HG02852 (cell line): ENCODE results near the gene LCN6.
"Not testable (repeated sequence)": the region's sequence is repeated elsewhere in the genome, so short reads cannot be mapped to it uniquely, and the experiment has no call there.

Source experiments
- ATAC-seq: cut with Tn5 transposase; IDR thresholded peaks from one replicate; pipeline ENCODE4 v1.9.1; 2021; ENCODE audit warnings: mild to moderate bottlenecking, moderate library complexity; ENCODE audit not compliant: unreplicated experiment

Gene LCN6

DNA sequence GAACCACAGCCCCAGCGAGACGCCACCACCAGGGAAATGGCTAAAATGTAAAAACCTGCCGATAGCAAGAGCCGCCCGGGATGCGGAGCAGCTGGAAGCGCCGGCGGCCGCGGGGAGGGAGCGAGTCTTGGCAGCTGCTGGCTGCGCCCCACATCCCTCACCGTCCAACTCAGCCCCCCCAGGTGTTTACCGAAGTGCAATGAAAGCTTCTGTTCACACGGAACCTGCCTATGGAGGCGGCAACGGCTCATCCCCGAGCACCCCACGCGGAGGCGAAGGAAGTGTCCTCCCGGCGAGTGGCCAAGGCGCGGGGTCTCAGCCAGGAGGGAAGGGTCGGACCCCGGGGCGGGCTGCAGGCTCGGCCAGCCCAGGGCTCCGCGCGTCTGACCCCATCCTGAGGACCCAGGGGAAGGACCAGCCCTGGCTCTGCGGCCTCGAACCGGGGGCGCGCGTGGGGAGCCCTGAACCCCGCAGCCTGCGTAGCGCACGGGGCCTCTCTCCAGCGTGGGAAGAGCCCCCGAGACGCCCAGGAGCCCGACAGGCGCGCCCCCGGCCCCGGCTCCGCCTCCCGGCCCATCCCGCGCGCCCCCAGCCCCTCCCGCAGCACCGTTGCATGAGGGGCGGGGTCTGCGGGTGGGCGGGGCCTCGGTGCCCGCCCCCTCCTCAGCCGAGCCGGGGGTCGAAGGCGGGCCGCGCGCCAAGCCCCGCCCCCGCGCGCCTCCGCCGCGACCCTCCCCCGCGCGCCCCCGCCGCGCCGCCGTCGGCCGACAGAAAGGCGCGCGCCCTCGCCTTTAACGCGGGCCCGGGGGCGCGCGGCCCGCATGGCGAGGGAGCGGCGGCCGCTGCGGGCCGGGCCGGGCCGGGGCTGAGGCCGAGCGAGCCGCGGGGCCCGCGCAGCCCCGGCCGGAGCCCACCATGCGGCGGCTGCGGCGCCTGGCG, 36.3 kb downstream of the LCN6 start, which contains the start of gene DIPK1B:
DIPK1B (plus strand) TSS at position 822 of the 939 bp plus-strand sequence; CDS start at position 916, 94 bp downstream.
- ATAC-seq, result no peak

GRCh38 chr9:136711219-136711648, 37.1 kb downstream of the LCN6 start:
- not testable (repeated sequence) for ATAC-seq

- ATAC-seq, result no peak
These were observed 37.8 kb downstream of the LCN6 start for GRCh38 chr9:136710543-136710942.

GRCh38 chr9:136709454-136710109, 38.7 kb downstream of the LCN6 start:
- no peak for ATAC-seq

DNA sequence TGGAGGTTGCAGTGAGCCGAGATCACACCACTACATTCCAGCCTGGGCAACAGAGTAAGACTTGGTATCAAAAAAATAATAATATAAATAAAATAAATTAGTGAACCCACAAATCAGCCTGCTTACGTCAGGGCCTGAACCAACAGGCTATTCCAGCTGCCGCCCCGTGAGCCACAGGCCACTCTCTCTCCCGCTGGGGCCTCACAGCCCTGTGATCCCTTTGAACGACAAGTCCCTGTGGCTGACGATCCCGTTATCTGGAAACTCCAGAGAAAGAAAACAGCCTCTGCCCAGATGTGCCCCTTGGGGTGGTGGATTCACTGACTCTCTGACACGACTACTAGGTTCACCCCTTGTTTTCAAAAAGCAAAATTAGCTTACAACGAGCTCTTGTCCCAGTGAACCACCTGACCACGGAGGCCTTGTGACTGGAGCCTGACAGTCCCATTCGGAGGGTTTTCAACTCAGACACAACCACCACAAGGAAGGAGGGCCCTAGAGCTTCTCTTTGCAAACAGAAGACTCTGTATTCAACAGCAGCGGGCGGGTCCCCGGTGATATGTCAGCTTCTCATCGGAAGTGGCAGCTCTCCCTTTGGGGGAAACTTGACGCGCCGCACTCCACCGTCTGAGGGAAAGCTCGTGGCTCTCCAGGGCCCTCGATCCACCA, 40.3 kb downstream of the LCN6 start:
- ATAC-seq, result no peak

- no peak for ATAC-seq
These were observed 41.3 kb downstream of the LCN6 start for GRCh38 chr9:136707011-136707410.

- ATAC-seq, result no peak
These were observed 42.8 kb downstream of the LCN6 start for GRCh38 chr9:136705564-136705963.

DNA sequence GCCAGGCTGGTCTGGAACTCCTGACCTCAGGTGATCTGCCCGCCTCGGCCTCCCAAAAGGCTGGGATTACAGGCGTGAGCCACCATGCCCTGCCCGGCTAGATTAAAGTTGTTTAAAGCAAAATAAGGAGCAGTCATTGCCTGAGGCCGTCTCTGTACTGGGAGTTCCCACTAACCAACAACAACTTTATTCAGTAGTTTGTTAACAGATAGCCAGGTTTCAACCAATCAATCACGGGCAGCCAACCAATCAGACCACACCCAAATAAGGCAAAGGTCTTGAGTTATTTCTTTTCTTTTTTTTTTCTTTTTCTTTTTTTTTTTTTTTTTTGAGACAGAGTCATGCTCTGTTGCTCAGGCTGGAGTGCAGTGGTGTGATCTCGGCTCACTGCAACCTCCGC, 43.6 kb downstream of the LCN6 start:
- ATAC-seq, result not testable (repeated sequence)

GRCh38 chr9:136703276-136703860, 45.0 kb downstream of the LCN6 start:
- no peak for ATAC-seq

GRCh38 chr9:136701668-136702053, 46.7 kb downstream of the LCN6 start:
- no peak for ATAC-seq

DNA sequence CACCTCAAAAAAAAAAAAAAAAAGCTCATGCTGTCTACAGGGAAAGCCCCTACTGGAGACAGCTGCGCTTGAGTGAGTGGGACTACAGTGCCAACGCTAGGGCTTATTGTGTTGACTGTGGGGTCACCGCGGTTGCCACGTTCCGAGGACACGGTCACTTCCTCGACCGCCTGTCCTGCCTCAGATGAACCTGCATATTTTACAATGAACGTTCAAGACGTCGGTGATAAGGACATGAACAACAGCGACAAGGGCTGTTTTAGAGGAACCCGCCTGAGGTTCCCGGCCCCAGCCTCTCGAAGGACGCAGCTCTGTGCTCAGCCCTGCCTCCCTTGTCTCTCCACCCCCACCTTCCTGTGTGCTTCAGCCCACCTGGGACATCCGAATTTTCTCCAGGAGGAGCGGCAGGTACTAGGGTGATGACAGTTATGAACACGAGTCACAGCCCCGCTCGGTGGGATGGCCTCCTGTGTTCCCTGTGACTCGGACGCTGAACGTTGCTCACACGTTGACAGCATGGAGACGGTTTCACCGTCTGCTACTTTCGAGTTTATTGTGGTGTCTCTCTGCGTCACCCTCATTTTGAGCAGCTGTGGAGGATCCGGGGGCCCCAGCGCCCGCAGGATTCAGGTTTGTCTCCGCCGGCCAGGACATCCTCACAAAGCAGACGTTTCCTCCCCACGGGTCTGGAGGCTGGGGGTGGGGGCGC, 47.2 kb downstream of the LCN6 start:
- ATAC-seq, result no peak

DNA sequence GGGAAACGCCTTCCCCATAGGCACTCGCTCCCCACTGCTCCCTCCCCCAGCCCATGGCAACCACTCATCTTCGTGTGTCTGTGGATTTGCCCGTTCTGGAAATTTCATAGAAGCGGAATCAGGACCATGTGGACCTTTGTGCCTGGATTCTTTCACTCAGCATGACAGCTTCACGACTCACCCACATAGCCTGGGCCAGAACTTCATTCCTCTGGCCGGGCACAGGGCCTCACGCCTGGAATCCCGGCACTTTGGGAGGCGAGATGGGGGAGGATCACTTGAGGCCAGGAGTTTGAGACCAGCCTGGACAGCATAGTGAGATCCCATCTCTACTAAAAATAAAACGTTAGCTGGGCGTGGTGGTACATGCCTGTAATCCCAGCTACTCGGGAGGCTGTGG, 48.0 kb downstream of the LCN6 start:
- no peak for ATAC-seq

DNA sequence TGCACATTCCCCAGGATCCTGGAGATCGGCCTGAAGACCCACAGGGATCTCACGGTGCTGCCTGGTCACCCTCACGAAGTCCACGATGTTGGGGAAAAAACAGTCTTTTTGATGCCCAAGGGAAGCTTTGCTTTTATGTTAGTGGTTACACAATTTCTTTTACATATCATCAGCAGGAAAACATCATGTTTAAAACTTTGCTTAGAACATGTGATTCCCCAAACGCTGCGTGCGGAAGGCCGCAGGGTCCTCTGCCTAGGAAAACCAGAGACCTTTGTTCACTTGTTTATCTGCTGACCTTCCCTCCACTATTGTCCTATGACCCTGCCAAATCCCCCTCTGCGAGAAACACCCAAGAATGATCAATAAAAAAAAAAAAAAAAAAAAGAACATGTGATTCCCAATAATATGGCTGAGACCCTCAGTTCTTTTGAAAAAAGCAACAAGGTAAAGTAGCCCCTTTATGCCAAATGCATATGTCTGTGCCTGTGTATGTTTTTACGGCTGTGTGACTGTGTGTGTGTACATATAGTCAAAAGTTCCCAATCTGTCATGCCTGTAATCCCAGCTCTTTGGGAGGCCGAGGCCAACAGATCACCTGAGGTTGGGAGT, 49.6 kb downstream of the LCN6 start:
- no peak for ATAC-seq

GRCh38 chr9:136697821-136698526, 50.4 kb downstream of the LCN6 start:
- no peak for ATAC-seq

DNA sequence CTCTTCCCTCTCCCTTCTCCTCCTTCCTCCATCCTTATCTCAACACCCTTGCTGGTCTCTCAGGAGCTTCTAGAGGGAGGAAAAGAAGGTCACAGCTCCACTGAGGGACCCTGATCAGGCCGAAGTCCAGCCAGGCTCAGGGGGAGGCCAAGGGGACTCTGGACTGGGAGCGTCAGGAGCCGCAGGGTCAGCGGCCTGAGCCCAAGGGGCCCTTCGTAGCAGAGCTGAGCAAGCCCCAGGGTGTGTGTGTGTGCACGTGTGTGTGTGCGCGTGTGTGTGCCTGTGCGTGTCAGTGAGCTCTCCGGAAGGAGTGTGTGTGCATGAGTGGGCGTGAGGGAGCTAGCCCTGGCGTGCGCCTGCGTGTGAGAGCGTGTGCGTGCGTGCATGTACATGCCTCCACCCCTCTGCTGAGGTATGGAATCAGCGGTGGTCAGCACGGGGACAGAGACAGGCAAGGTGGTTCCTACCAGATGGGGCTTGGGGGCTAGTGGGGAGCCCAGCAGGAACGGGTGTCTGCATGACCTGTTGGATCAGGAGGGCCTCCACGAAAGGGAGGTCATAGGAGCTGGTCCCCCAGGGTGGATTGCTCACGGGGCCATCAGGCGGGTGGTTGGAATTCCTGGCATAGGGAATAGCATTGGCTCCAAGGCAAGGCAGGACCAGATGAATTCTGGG, 51.0 kb downstream of the LCN6 start:
- ATAC-seq, result no peak

DNA sequence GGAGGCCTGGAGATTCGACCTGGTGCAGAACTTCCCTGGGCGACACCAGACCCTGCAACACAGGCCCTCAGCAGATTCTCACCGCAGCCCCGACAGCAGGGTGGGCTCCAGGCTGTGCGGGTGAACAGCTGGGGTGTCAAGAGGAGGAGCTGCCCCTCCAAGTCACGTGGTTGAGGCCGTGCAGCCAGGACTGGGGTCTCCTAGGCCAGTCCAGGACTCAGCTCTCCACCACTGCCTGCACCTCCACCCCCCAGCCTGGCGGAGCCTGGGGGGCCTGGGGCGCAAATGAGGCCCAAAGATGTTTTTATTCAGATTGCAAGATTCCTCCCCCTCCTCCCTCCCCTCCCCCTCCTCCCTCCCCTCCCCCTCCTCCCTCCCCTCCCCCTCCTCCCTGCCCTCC, 51.8 kb downstream of the LCN6 start:
- ATAC-seq, result no peak

DNA sequence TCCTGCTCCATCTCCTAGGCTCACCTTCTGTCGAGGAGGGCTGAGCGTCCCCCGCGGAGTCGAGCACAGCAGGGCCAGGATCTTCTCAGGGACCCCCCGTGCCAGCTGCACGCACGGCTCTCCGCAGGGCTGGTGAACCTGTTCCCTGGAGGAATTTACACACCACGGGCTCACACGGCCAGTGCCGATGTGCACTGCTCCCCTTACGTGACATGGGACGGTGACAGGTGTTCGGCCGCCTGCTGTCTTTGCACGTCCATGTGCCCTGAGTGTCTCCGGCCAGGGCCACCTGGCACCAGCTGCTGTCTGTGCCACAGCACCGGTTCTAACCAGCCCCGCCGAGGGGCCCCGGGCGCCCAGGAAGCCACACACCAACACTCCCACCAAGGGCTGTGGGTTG, 52.4 kb downstream of the LCN6 start:
- ATAC-seq, result no peak

GRCh38 chr9:136695435-136695895, 52.9 kb downstream of the LCN6 start:
- no peak for ATAC-seq

DNA sequence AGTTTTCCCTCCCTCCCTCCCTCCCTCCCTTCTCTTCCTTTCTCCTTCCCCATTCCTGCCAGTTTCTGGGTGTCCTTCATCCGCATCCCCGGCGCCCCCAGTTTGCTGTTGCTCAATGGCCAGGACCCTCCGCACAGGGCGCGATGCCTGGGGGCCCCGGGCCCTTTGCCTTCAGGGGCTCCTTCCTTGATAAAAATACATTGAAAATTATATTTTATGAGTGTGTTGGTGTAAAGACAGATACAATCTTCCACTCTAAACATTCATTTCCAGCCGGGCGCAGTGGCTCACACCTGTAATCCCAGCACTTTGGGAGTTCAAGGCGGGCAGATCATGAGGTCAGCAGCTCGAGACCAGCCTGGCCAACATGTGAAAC, 53.5 kb downstream of the LCN6 start:
- ATAC-seq, result no peak
